CD4-positive, alpha-beta T cell (primary cell): ENCODE results near the gene GFPT1. TPM values are rescaled to one million over a fixed set of nuclear protein-coding genes. Genes with fewer than 3 reads are reported as not detected.

Experiments
- ATAC-seq: fragments of 200-7000 bp; cut with Tn5 transposase; one replicate; pipeline ENCODE4 v1.10.0; 2022; ENCODE audit warnings: mild to moderate bottlenecking; ENCODE audit not compliant: poor library complexity
- CTCF ChIA-PET: fragments of 350-600 bp; sonication (Branson Sonifier 250); formaldehyde crosslinking; loops from one replicate; lab custom pipeline; 2021; ENCODE audit warnings: antibody characterized with exemption, inconsistent platforms; lab: Charles Lee
- POLR2A ChIA-PET: fragments of 350-600 bp; sonication (Branson Sonifier 250); formaldehyde crosslinking; loops from one replicate; lab custom pipeline; 2021; ENCODE audit warnings: antibody characterized with exemption, inconsistent platforms; lab: Charles Lee
- DNase-seq, 14 experiments: peaks; one replicate each; pipeline ENCODE4 v3.0.0-alpha.2; 2013 to 2020; ENCODE audit warnings: mixed read lengths in 2 of 14
- H3K27ac ChIP-seq, 2 donors: one replicate each; pipeline versions ENCODE4 v1.5.1 to v1.7.0; 2013; ENCODE audit warnings: low read length in 2 of 2, low read depth in 1 of 2, mild to moderate bottlenecking in 1 of 2
- H3K27me3 ChIP-seq, 2 experiments: 1 replicate in 1 of 2; 2 replicates in 1 of 2; pipeline versions ENCODE4 v1.6.1 to v1.7.0; 2013; ENCODE audit warnings: low read length in 2 of 2, control low read depth in 1 of 2, mild to moderate bottlenecking in 1 of 2, moderate library complexity in 1 of 2; ENCODE audit not compliant: insufficient read depth in 2 of 2, control insufficient read depth in 1 of 2
- H3K36me3 ChIP-seq: one replicate; pipeline ENCODE4 v1.6.1; 2013; ENCODE audit warnings: low read length, control low read depth; ENCODE audit not compliant: insufficient read depth
- H3K4me1 ChIP-seq: one replicate; pipeline ENCODE4 v1.6.1; 2013; ENCODE audit warnings: low read length, control low read depth; ENCODE audit not compliant: insufficient read depth
- H3K4me3 ChIP-seq: one replicate; pipeline ENCODE4 v1.5.1; 2013; ENCODE audit warnings: mild to moderate bottlenecking, low read length, moderate library complexity
- H3K9me3 ChIP-seq, 2 experiments: 1 replicate in 1 of 2; 2 replicates in 1 of 2; pipeline versions ENCODE4 v1.6.1 to v1.7.0; 2013; ENCODE audit warnings: low read length in 2 of 2, mild to moderate bottlenecking in 2 of 2, control low read depth in 1 of 2, moderate library complexity in 1 of 2; ENCODE audit not compliant: control insufficient read depth in 1 of 2, insufficient read depth in 1 of 2
- H3K27ac Mint-ChIP-seq: one replicate; pipeline ENCODE4 v1.8.0; 2020; ENCODE audit warnings: mixed read lengths
- H3K27me3 Mint-ChIP-seq: one replicate; pipeline ENCODE4 v1.8.0; 2021; ENCODE audit warnings: mixed read lengths
- H3K36me3 Mint-ChIP-seq: one replicate; pipeline ENCODE4 v1.8.0; 2021; ENCODE audit warnings: low read depth, mixed read lengths
- H3K4me1 Mint-ChIP-seq: one replicate; pipeline ENCODE4 v1.8.0; 2021; ENCODE audit warnings: low read depth, mixed read lengths
- H3K4me3 Mint-ChIP-seq: one replicate; pipeline ENCODE4 v1.8.0; 2020; ENCODE audit warnings: mild to moderate bottlenecking, mixed read lengths
- H3K9me3 Mint-ChIP-seq: one replicate; pipeline ENCODE4 v1.8.0; 2020; ENCODE audit warnings: mixed read lengths
- intact Hi-C, 2 experiments: fragments of 100-400 bp; cut with DNase I in 1 of 2; cut with micrococcal nuclease in 1 of 2; formaldehyde crosslinking; loops; one replicate each; pipeline versions ENCODE4 v1.15.1 to v1.9.0; 2023 to 2025; cut with DNase I, micrococcal nuclease
- total RNA-seq, 174 experiments: library from RNA in 2 of 174; stranded (reverse) in 2 of 174; gene quantifications; one replicate each; pipeline ENCODE4 v1.2.3 and lab custom pipeline; 2021 to 2026
- TF ChIP-seq, protein P1 (sequence below): fragments of 200-600 bp; IDR thresholded peaks from one replicate; pipeline ENCODE4 v1.8.0; 2022; ENCODE audit warnings: antibody characterized with exemption, mild to moderate bottlenecking

The GFPT1 gene
- total RNA-seq, 2 experiments from 2014 or later, result 17.6 to 18.3 TPM

DNA sequence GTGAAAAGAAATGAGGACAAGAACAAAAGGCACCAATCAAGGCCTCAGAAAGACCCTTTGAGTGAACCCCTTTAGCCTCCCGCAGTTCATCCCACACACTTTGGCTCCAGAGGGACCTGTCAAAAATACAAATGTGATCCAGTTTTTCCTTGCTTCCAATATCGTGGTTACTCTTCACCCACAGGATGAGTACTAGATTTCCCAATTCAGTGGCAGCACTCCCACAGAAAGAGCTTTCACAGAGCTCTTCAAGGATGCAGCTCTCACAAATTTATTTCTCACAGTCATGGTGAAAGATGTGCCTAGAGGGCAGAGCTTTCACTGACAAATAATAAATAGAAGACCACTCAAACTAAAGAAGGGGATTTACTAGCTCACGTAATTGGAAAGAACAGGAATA, 3.0 kb upstream of the GFPT1 start:
- TF ChIP-seq, protein P1, sequence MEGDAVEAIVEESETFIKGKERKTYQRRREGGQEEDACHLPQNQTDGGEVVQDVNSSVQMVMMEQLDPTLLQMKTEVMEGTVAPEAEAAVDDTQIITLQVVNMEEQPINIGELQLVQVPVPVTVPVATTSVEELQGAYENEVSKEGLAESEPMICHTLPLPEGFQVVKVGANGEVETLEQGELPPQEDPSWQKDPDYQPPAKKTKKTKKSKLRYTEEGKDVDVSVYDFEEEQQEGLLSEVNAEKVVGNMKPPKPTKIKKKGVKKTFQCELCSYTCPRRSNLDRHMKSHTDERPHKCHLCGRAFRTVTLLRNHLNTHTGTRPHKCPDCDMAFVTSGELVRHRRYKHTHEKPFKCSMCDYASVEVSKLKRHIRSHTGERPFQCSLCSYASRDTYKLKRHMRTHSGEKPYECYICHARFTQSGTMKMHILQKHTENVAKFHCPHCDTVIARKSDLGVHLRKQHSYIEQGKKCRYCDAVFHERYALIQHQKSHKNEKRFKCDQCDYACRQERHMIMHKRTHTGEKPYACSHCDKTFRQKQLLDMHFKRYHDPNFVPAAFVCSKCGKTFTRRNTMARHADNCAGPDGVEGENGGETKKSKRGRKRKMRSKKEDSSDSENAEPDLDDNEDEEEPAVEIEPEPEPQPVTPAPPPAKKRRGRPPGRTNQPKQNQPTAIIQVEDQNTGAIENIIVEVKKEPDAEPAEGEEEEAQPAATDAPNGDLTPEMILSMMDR, result no peak
- H3K4me3 Mint-ChIP-seq, result peak overlapping the region; percentile 11
- Histone ChIP-seq H3K27me3 (no peaks in the 10 kb centered on the region), H3K9me3 (no peaks in the 10 kb centered on the region), H3K36me3 (peaks cover under 1% of the 10 kb centered on the region), H3K27ac (no peak overlapping the region), H3K4me1 (peaks cover 16% of the 10 kb centered on the region), H3K4me3 (no peak overlapping the region)
- peaks cover 15% of the 10 kb centered on the region for H3K36me3 Mint-ChIP-seq
- H3K9me3 Mint-ChIP-seq, result no peaks in the 10 kb centered on the region
- intact Hi-C loops, result no loop called here
- ATAC-seq (no peak), DNase-seq (no peak)
- ChIA-PET POLR2A (interaction anchor here (0.6 to 2.2 kb wide), 2 partner anchors 47 to 903 kb away, joined by 3 to 11 read pairs; partner anchors contain the start of gene NFU1), CTCF (interaction anchor here (0.9 to 1.6 kb wide), 3 partner anchors 8 to 14 kb away, joined by 3 to 4 read pairs (median 4); no protein-coding TSS in a partner anchor)
- H3K27me3 Mint-ChIP-seq, result no peaks in the 10 kb centered on the region
- H3K27ac Mint-ChIP-seq, result no peak overlapping the region
- H3K4me1 Mint-ChIP-seq, result peaks cover 30% of the 10 kb centered on the region

DNA sequence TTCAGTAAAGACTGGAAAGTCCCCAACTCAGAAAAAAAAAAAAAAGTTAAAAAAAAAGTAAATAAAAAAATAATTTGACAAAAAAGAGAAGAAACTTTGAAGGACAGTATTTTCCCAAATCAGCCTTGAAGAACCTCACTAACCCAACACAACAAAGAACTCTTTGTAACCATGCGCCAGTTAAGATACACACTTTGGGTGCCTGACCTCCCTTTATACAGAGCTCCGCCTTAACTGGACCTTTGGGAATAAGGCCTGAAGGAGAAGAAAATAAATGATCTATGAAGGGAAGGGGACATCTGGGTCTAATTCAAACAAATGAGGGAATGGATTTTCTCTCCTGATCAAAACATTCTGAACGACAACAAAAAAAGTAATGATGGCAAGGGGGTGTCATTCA, 2.2 kb upstream of the GFPT1 start:
- intact Hi-C loops, result loop anchor here in 1 of 2 experiments (5.0 to 10.0 kb wide), 4 partner anchors 256 to 1234 kb away; partner anchors contain the start of genes AAK1, GMCL1, PNO1 and SNRPG
- POLR2A ChIA-PET, result no interaction called here

DNA sequence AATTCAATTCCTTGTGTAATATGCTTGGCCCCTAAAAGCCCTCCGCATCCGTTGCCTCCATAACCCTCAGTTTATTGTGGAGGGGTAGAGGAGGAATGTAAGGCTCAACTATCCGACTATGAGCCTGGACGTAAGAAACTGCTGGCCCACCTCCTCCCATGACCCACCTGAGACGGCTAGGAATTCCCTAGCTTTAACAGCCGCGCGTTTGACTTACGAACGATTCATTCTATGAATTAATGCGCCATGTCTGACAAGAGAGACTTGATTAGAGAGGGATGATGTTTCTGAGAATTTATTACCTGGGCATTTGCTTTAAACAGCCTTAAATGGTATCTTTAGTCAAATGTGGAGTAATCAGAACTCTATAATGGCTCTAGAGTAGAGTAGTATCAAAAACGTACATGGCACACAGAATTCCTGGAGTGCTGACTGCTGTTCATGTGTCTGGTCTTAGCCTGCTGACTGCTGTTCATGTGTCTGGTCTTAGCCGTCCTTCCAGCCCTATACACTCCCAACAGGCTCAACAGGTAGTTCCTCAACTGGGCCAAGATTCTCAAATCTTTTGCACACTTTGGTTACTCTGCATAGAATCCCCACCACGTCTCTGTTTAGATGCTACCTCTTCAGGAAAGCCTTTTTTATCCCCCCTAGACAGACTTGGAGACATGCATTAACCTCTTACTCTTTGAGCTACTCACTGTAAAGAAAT, 899 bp upstream of the GFPT1 start:
- Mint-ChIP-seq H3K36me3 (no peaks in the 10 kb centered on the region), H3K27me3 (no peaks in the 10 kb centered on the region), H3K9me3 (no peaks in the 10 kb centered on the region), H3K4me3 (peak overlapping the region; percentile 89), H3K27ac (peak overlapping the region; percentile 79), H3K4me1 (peaks cover 39% of the 10 kb centered on the region)
- CTCF ChIA-PET, result interaction anchor here (1.2 to 1.3 kb wide), 2 partner anchors 12 to 31 kb away, joined by 3 to 5 read pairs; no protein-coding TSS in a partner anchor
- POLR2A ChIA-PET, result no interaction called here
- Histone ChIP-seq H3K9me3 (no peaks in the 10 kb centered on the region), H3K4me1 (peaks cover 22% of the 10 kb centered on the region), H3K4me3 (peak overlapping the region; percentile 62), H3K36me3 (no peaks in the 10 kb centered on the region), H3K27ac (peak overlapping the region in 1 of 2 donors; percentile 58), H3K27me3 (no peaks in the 10 kb centered on the region)
- peak in 2 of 14 experiments; percentile 11 to 19 for DNase-seq
- ATAC-seq, result no peak
- TF ChIP-seq, protein P1, result no peak
- intact Hi-C loops, result loop anchor here in 1 of 2 experiments (1.0 to 10.0 kb wide), 5 partner anchors 49 to 1233 kb away; partner anchors contain the start of genes AAK1, GMCL1, NFU1 and PNO1

More for the DNA sequence above, 2.2 kb upstream of the GFPT1 start:
- no peak for ATAC-seq
- no peaks in the 10 kb centered on the region for H3K36me3 ChIP-seq
- H3K27ac ChIP-seq, result no peak overlapping the region
- Mint-ChIP-seq H3K27ac (no peak overlapping the region), H3K4me1 (peaks cover 30% of the 10 kb centered on the region), H3K9me3 (no peaks in the 10 kb centered on the region), H3K36me3 (peaks cover 7% of the 10 kb centered on the region), H3K27me3 (no peaks in the 10 kb centered on the region), H3K4me3 (peak overlapping the region; percentile 54)
- H3K4me1 ChIP-seq, result peaks cover 18% of the 10 kb centered on the region
- CTCF ChIA-PET, result interaction anchor here (1.2 to 1.3 kb wide), 2 partner anchors 13 to 29 kb away, joined by 3 to 5 read pairs; no protein-coding TSS in a partner anchor
- H3K27me3 ChIP-seq, result no peaks in the 10 kb centered on the region
- DNase-seq, result no peak
- no peak overlapping the region for H3K4me3 ChIP-seq
- H3K9me3 ChIP-seq, result no peaks in the 10 kb centered on the region
- TF ChIP-seq, protein P1, result no peak
